MM.1S (cell line): ENCODE measurements around the gene CTSF.

Experiments
- EZH2 ChIP-seq: fragments of 300-600 bp; sonication (generic); optimal IDR thresholded peaks from 2 replicates; pipeline ENCODE3; 2017; ENCODE audit warnings: low read depth, mild to moderate bottlenecking, antibody characterized with exemption, low read length, mixed read lengths
- EZH2phosphoT487 ChIP-seq: fragments of 300-600 bp; sonication (generic); IDR thresholded peaks from 2 replicates; pipeline ENCODE4 v1.6.1; 2018; ENCODE audit warnings: antibody characterized with exemption, low read length
- TF ChIP-seq, protein P1 (sequence below): fragments of 300-600 bp; sonication (generic); IDR thresholded peaks from 2 replicates; pipeline ENCODE4 v1.5.1; 2016; ENCODE audit warnings: antibody characterized with exemption, low read length, mixed read lengths

- TF ChIP-seq EZH2 = no peak
- no peak for TF ChIP-seq EZH2phosphoT487
- TF ChIP-seq, protein P1, sequence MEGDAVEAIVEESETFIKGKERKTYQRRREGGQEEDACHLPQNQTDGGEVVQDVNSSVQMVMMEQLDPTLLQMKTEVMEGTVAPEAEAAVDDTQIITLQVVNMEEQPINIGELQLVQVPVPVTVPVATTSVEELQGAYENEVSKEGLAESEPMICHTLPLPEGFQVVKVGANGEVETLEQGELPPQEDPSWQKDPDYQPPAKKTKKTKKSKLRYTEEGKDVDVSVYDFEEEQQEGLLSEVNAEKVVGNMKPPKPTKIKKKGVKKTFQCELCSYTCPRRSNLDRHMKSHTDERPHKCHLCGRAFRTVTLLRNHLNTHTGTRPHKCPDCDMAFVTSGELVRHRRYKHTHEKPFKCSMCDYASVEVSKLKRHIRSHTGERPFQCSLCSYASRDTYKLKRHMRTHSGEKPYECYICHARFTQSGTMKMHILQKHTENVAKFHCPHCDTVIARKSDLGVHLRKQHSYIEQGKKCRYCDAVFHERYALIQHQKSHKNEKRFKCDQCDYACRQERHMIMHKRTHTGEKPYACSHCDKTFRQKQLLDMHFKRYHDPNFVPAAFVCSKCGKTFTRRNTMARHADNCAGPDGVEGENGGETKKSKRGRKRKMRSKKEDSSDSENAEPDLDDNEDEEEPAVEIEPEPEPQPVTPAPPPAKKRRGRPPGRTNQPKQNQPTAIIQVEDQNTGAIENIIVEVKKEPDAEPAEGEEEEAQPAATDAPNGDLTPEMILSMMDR = no peak
Observed at GRCh38 chr11:66607126-66607834, 38.9 kb upstream of the CTSF start.
